ENCODE results near the gene NFRKB.

DNA sequence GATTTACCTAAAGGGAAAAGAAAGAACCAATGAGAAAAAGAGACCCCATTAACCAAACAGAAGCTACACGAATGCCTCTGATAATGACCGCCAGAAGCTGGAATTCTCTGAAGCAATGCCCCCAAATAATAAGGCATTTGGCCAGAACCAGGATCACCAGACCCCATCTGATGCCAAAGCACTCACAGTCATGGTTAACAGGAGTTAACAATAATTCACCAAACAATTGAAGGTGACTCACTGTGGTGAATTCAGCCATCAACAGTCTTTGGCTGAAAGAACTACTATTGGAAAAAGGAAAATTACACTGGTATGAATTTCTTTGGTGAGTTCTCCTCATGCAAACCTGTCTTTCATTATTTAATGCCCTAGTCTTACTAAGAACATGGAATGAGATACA, 21.9 kb upstream of the NFRKB start:
- TF ChIP-seq, protein P1, sequence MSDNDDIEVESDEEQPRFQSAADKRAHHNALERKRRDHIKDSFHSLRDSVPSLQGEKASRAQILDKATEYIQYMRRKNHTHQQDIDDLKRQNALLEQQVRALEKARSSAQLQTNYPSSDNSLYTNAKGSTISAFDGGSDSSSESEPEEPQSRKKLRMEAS (IDR thresholded peaks at IDR 0.05), result no peak
- TF ChIP-seq POLR2A (IDR thresholded peaks at IDR 0.05; ENCODE audit: control extremely low read depth in 1 of 2, low read depth in 2 of 2, low read length in 2 of 2), result no peak
